ENCODE data around the gene DAD1.
"Not testable (repeated sequence)": the region's sequence is repeated elsewhere in the genome, so short reads cannot be mapped to it uniquely, and the experiment has no call there.

DAD1 gene

GRCh38 chr14:22566266-22566665 is 22.8 kb downstream of the DAD1 start:
- not testable (repeated sequence) for H3K4me3 ChIP-seq (ENCODE audit: low read length); H3K9me3 ChIP-seq (ENCODE audit: control insufficient read depth, low read depth, low read length); H3K9ac ChIP-seq (ENCODE audit: low read length); H3K27ac ChIP-seq (ENCODE audit: low read length); H3K27me3 ChIP-seq (ENCODE audit: control insufficient read depth, insufficient read depth, low read length); H3K4me1 ChIP-seq (ENCODE audit: control insufficient read depth, low read depth, low read length)
- H3K36me3 ChIP-seq (ENCODE audit: control insufficient read depth, low read depth, low read length) = peaks cover 22% of the 10 kb centered on the region

- H3K9me3 ChIP-seq (ENCODE audit: control insufficient read depth, low read depth, low read length) = no peaks in the 10 kb centered on the region
- H3K27me3 ChIP-seq (ENCODE audit: control insufficient read depth, insufficient read depth, low read length) = no peaks in the 10 kb centered on the region
- peaks cover 22% of the 10 kb centered on the region for H3K36me3 ChIP-seq (ENCODE audit: control insufficient read depth, low read depth, low read length)
- peaks cover 3% of the 10 kb centered on the region for H3K4me1 ChIP-seq (ENCODE audit: control insufficient read depth, low read depth, low read length)
- H3K27ac ChIP-seq (ENCODE audit: low read length) = no peak overlapping the region
- H3K4me3 ChIP-seq (ENCODE audit: low read length) = no peak overlapping the region
- no peak overlapping the region for H3K9ac ChIP-seq (ENCODE audit: low read length)
Measured at GRCh38 chr14:22565391-22565945, 23.6 kb downstream of the DAD1 start.

- H3K9me3 ChIP-seq (ENCODE audit: control insufficient read depth, low read depth, low read length) = no peaks in the 10 kb centered on the region
- H3K9ac ChIP-seq (ENCODE audit: low read length) = no peak overlapping the region
- H3K27ac ChIP-seq (ENCODE audit: low read length) = no peak overlapping the region
- peaks cover 22% of the 10 kb centered on the region for H3K36me3 ChIP-seq (ENCODE audit: control insufficient read depth, low read depth, low read length)
- H3K4me3 ChIP-seq (ENCODE audit: low read length) = no peak overlapping the region
- peaks cover 2% of the 10 kb centered on the region for H3K4me1 ChIP-seq (ENCODE audit: control insufficient read depth, low read depth, low read length)
- no peaks in the 10 kb centered on the region for H3K27me3 ChIP-seq (ENCODE audit: control insufficient read depth, insufficient read depth, low read length)
Measured at GRCh38 chr14:22564463-22564862, 24.6 kb downstream of the DAD1 start.

GRCh38 chr14:22563987-22564386 is 25.0 kb downstream of the DAD1 start:
- peaks cover 5% of the 10 kb centered on the region for H3K4me1 ChIP-seq (ENCODE audit: control insufficient read depth, low read depth, low read length)
- peaks cover 22% of the 10 kb centered on the region for H3K36me3 ChIP-seq (ENCODE audit: control insufficient read depth, low read depth, low read length)
- no peak overlapping the region for H3K9ac ChIP-seq (ENCODE audit: low read length)
- H3K27ac ChIP-seq (ENCODE audit: low read length) = no peak overlapping the region
- no peak overlapping the region for H3K4me3 ChIP-seq (ENCODE audit: low read length)
- H3K9me3 ChIP-seq (ENCODE audit: control insufficient read depth, low read depth, low read length) = no peaks in the 10 kb centered on the region
- no peaks in the 10 kb centered on the region for H3K27me3 ChIP-seq (ENCODE audit: control insufficient read depth, insufficient read depth, low read length)

GRCh38 chr14:22561661-22562579 is 27.1 kb downstream of the DAD1 start:
- Histone ChIP-seq H3K4me3 (ENCODE audit: low read length) (no peak overlapping the region), H3K9ac (ENCODE audit: low read length) (no peak overlapping the region), H3K4me1 (ENCODE audit: control insufficient read depth, low read depth, low read length) (peaks cover 13% of the 10 kb centered on the region), H3K27me3 (ENCODE audit: control insufficient read depth, insufficient read depth, low read length) (no peaks in the 10 kb centered on the region), H3K36me3 (ENCODE audit: control insufficient read depth, low read depth, low read length) (peaks cover 22% of the 10 kb centered on the region), H3K27ac (ENCODE audit: low read length) (no peak overlapping the region), H3K9me3 (ENCODE audit: control insufficient read depth, low read depth, low read length) (no peaks in the 10 kb centered on the region)

- Histone ChIP-seq H3K36me3 (ENCODE audit: control insufficient read depth, low read depth, low read length) (peaks cover 22% of the 10 kb centered on the region), H3K27me3 (ENCODE audit: control insufficient read depth, insufficient read depth, low read length) (no peaks in the 10 kb centered on the region), H3K27ac (ENCODE audit: low read length) (no peak overlapping the region), H3K4me1 (ENCODE audit: control insufficient read depth, low read depth, low read length) (peaks cover 13% of the 10 kb centered on the region), H3K9ac (ENCODE audit: low read length) (no peak overlapping the region), H3K9me3 (ENCODE audit: control insufficient read depth, low read depth, low read length) (no peaks in the 10 kb centered on the region), H3K4me3 (ENCODE audit: low read length) (no peak overlapping the region)
Measured at GRCh38 chr14:22561366-22561660, 27.7 kb downstream of the DAD1 start.

- Histone ChIP-seq H3K4me3 (ENCODE audit: low read length) (no peak overlapping the region), H3K36me3 (ENCODE audit: control insufficient read depth, low read depth, low read length) (peaks cover 20% of the 10 kb centered on the region), H3K4me1 (ENCODE audit: control insufficient read depth, low read depth, low read length) (peaks cover 13% of the 10 kb centered on the region), H3K27ac (ENCODE audit: low read length) (no peak overlapping the region), H3K9me3 (ENCODE audit: control insufficient read depth, low read depth, low read length) (no peaks in the 10 kb centered on the region), H3K27me3 (ENCODE audit: control insufficient read depth, insufficient read depth, low read length) (no peaks in the 10 kb centered on the region), H3K9ac (ENCODE audit: low read length) (no peak overlapping the region)
Measured at GRCh38 chr14:22560662-22561365, 28.2 kb downstream of the DAD1 start.

GRCh38 chr14:22559041-22559440 is 30.0 kb downstream of the DAD1 start:
- Histone ChIP-seq H3K9ac (ENCODE audit: low read length) (no peak overlapping the region), H3K9me3 (ENCODE audit: control insufficient read depth, low read depth, low read length) (no peaks in the 10 kb centered on the region), H3K36me3 (ENCODE audit: control insufficient read depth, low read depth, low read length) (peaks cover 7% of the 10 kb centered on the region), H3K27me3 (ENCODE audit: control insufficient read depth, insufficient read depth, low read length) (no peaks in the 10 kb centered on the region), H3K27ac (ENCODE audit: low read length) (no peak overlapping the region), H3K4me3 (ENCODE audit: low read length) (no peak overlapping the region), H3K4me1 (ENCODE audit: control insufficient read depth, low read depth, low read length) (peaks cover 13% of the 10 kb centered on the region)

- H3K4me3 ChIP-seq (ENCODE audit: low read length) = no peak overlapping the region
- H3K27ac ChIP-seq (ENCODE audit: low read length) = no peak overlapping the region
- H3K9ac ChIP-seq (ENCODE audit: low read length) = no peak overlapping the region
- H3K9me3 ChIP-seq (ENCODE audit: control insufficient read depth, low read depth, low read length) = no peaks in the 10 kb centered on the region
- H3K36me3 ChIP-seq (ENCODE audit: control insufficient read depth, low read depth, low read length) = no peaks in the 10 kb centered on the region
- no peaks in the 10 kb centered on the region for H3K27me3 ChIP-seq (ENCODE audit: control insufficient read depth, insufficient read depth, low read length)
- peaks cover 13% of the 10 kb centered on the region for H3K4me1 ChIP-seq (ENCODE audit: control insufficient read depth, low read depth, low read length)
Measured at GRCh38 chr14:22558221-22558913, 30.7 kb downstream of the DAD1 start.

GRCh38 chr14:22557846-22558220 is 31.2 kb downstream of the DAD1 start:
- H3K27ac ChIP-seq (ENCODE audit: low read length) = no peak overlapping the region
- no peak overlapping the region for H3K9ac ChIP-seq (ENCODE audit: low read length)
- H3K9me3 ChIP-seq (ENCODE audit: control insufficient read depth, low read depth, low read length) = no peaks in the 10 kb centered on the region
- no peaks in the 10 kb centered on the region for H3K36me3 ChIP-seq (ENCODE audit: control insufficient read depth, low read depth, low read length)
- H3K4me3 ChIP-seq (ENCODE audit: low read length) = no peak overlapping the region
- no peaks in the 10 kb centered on the region for H3K27me3 ChIP-seq (ENCODE audit: control insufficient read depth, insufficient read depth, low read length)
- peaks cover 14% of the 10 kb centered on the region for H3K4me1 ChIP-seq (ENCODE audit: control insufficient read depth, low read depth, low read length)

- Histone ChIP-seq H3K27ac (ENCODE audit: low read length) (peak overlapping the region; percentile 55), H3K36me3 (ENCODE audit: control insufficient read depth, low read depth, low read length) (no peaks in the 10 kb centered on the region), H3K4me1 (ENCODE audit: control insufficient read depth, low read depth, low read length) (peaks cover 20% of the 10 kb centered on the region), H3K9ac (ENCODE audit: low read length) (peak overlapping the region; percentile 25), H3K9me3 (ENCODE audit: control insufficient read depth, low read depth, low read length) (no peaks in the 10 kb centered on the region), H3K27me3 (ENCODE audit: control insufficient read depth, insufficient read depth, low read length) (no peaks in the 10 kb centered on the region), H3K4me3 (ENCODE audit: low read length) (no peak overlapping the region)
Measured at GRCh38 chr14:22556990-22557623, 31.9 kb downstream of the DAD1 start.
